NCI-H2196 treated with DMSO at 0.1 percent for 48 hours (cell line): ENCODE measurements around the gene GPC4.

Experiments
- DNase-seq: peaks from one replicate; lab custom pipeline; 2025; ENCODE audit not compliant: unreplicated experiment; lab: John Stamatoyannopoulos, UW

Gene GPC4

DNA sequence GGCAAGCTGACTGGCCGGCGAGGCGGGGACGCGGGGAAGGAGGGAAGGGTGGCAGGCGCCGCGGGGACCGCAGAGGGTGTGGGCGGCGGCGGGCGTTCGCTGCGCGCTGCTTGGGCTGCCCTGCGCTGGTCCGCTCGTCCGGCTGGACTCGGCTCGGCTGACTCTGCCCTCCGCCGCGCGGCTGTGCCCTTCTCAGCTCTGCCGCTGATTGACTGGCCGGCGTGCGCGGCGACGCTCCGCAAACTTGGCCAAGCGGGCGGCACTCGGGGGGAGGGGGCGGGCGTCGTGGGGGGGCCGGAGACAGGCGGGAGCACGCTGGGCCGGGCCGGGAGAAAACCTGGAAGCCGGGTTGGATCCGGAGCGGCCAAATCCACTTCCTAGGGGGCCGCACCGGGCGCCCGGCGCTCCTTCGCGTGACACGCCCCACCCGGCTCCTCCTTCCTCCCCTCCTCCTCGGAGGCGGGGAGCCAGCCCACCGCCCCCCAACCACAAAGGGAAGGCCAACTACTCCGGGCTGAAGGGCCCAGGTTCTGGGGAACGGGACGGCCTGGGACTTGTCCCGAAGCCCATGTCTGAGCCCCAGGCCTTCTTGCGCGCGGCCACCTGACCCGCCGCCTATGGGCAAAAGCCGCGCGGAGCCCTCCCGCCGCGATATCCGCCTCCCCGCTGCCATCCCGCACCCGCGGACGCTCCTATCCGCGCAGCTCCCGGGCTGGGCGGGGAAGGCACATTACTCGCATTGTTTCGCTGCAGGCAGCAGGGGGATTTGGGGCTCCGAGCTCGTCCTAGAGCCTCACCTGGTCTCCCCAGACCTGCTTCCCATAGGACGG lies at the start of gene GPC4:
GPC4 (minus strand) TSS at position 214 of the 830 bp plus-strand sequence. CDS start 524 bp downstream, outside the sequence.
- DNase-seq, result peak; percentile 48

DNA sequence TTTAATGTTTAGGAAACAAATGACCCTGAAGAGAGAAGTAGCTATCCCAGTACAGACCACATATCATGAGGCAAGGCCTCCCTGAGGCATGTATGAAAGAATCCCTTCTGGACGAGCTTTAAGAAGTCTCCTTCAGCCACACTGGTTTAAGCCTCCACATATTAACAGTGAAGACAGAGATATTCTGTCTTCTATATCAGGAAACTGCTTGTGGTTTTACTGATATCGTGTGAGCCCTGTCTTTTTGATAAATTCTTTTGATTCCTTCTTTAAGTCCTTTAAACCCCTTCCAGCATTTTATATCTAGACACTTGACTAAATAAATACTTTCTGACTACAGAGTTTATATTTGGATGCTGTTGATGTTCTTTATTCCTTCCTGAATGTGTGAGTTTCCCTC lies 45.9 kb upstream of the GPC4 start:
- no peak for DNase-seq

DNA sequence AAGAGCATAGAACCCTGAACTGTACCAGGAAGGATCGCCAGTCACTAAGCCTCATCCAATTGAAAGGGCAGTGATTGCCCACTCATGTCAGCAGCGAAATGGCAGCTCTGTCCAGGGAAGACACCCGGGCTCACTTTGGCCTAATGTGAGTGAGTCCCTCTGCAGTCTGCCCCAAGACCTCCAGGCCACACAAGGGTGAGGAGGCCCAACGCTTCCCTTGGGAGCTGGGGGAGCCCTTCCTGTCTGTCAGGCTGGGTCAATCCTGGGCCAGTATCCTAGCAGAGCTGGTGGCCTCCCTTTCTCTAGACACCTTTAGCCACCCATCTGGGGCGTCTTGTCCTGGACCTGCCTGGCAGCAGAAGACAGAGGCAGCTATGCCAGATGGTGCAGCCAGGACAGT lies 39.6 kb upstream of the GPC4 start:
- no peak for DNase-seq

DNA sequence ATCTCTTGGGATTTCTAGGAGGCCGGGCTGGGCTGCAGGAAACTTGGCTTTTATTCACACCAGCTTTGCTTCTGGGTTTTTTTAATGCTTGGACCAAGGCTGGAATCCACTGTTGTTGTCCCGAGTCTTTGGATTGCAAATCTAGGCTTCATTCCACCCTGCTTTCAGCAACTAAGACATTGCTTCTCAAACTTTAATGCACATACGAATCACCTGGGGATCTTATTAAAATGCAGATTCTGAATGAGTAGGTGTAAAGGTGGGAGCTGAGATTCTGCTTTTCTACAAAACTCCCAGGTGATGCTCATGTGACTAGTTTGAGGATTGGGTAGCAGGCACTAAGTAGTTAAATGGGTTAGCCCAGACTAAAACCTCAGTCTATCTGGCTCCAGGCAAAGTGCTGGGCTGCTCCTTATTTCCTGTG lies 39.2 kb upstream of the GPC4 start:
- no peak for DNase-seq

DNA sequence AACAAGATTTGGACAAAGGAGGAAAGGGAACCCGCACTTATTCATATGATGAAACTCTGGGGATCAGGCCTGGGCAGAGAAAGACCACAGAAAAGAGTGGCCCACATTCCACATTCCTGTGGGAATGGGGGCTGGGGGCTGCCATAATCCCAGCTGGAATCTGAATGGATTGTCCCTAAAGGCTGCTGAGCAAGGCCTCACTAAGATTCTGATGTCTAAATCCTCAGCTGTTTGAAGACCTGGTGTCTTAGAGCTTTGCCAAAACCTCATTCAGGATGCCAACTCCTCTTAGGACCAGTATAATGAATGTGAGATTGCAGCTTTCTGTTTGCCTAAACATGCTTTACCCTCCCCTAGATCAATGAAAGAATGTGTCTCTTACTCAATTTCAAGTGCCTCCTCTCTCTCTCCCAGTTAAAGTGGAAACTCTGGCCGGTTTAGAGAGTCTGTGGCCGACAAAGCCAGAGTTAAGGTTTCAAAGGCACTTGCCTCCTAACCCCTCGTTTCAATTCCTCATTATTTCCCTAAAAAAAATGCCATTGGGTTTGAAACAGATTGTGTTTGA lies 33.3 kb upstream of the GPC4 start:
- no peak for DNase-seq

DNA sequence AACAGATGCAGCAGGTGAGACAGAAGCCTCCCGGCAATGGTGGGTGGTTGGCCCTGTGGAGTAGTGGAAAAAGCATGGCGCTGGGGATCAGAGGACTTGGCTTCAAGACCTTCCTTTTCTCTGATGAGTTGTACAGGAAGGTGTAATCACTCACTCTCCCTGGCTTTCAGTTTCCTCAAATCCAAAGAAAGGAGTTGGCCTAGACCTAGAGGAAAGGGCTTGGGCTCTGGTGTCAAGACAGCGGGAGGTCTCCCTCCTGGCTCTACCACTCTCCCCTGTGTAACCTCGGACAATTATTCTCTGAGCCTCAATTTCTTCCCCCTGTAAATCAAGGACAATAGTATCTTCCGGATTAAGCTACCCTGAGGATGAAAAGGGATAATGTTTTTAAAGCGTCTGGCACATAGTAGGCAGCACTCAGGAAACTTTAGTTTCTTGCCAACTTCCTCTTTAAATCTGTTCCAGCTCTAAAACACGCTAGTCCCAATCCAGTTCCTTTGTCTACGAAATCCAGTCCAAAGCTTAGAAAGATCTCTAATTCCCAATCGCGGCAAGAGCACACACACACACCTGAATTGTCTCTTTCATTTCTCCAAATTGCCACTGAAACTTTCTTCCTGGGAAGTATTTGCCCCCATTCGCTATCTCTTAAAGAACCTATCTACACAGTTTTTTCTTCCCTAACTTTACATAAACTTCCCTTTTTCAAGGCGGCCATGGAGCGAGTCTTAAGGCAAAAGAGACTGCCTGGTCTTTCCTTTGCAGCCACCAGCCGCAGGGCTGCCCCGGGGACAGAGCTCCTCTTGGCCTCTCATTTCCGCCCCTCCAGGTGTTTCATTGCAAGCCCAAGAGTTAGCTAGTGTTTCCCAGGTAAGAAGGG lies 29.9 kb upstream of the GPC4 start:
- peak; percentile 31 for DNase-seq

DNA sequence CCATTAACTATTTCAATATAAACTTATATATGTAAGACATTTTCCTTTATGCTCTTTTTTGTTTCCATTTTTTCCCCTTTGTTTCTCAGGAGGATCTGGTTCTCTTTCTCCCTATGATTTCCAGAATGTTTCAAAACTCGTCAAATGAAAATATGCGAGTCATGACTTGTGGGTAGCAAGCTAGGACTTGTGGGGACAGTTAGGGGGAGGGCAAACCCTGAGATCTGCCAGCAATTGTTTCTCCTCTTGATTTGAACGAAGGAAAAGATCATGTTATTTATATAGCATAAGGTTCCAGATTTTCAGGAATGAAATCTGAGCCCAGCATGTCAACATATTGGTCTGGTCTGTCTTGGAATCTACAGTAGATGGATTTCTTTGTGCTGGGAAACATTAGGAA lies 28.9 kb upstream of the GPC4 start:
- no peak for DNase-seq

DNA sequence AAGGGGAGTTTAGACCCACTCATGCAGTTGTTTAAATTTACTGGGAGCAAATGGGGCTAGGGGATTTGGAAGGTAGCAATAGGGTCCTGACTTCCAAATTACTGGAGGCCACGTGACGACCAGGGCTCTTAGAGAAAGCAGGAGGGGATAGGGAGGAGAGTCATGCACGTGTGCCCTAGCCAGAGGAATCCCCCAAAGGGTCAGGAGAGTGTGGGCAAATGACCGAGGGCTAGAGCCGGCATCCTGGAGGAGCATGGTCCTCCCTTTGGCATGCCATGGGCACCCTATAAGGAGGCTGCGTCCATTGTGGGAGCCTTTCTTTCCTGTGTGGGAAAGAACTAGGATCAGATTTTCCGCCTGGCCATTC lies 25.5 kb upstream of the GPC4 start:
- no peak for DNase-seq

DNA sequence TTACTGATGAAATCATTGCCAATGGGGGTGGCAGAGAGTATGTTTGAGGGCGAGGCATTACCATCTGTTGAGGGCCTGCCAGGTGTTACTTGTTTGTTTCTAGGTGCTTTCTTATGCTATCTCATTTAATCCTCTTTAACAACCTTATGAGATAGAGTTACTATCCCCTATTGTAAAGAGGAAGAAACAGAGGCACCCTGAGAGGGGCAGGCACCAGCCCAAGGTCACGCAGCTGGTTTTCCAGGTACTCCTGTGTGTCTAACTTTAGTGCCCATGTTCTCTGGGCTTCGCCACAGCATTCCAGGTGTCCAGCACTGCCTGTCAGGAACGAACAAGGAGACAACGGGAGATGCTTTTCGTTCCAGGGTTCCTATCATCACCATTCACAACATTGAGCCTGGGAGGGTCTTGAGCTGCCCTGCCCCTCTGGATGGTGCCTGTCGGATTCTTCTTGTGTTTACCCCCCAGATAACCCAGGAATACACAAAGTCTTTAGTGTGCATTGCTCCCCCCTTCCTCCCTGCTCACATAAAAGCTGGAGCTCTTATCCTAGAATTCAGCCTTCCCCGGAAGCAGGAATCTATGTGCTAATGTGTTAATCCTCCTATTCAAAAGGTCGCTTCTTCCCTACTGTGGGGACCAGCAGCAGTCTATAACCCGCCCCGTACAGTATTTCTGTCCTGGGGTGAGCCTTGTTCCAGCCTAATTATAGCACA lies 24.9 kb upstream of the GPC4 start:
- no peak for DNase-seq

DNA sequence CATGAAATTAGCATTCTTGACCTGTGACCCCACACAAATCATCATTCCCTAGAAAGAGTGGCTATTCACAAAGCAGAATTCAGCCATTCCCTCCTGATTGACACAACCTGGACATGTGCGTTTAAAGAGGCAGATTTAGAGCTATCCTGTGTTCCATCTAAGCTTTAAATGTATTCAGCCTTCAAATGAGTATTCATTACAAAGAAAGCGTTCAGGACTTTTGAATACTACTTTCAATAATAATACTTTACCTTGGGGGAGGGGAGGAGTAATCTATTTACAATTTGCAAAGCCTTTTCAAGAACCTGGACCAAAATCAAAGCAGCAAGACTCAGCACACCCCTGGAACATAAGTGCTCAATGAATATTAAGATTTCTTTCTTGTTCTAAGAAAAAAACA lies 22.5 kb upstream of the GPC4 start:
- DNase-seq, result no peak

DNA sequence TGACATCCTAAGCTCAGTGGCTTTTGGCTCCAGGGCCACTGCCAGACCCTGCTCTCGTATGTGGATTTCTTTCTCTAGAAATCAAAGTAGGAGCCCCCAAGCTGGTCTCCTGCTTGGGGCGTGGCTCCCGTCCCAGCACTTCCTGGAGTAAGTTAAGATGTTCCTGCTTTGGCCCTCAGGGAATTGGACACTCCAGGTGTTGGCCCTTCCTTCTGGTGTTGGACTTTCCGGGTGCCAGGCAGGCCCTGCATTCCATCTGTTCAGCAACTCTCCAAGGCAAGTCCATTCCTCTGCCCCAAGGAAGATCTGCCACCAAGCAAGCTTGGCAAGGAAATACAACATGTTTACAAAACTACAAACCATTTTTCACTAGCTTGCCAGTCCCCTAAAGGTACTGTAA lies 22.1 kb upstream of the GPC4 start:
- no peak for DNase-seq

DNA sequence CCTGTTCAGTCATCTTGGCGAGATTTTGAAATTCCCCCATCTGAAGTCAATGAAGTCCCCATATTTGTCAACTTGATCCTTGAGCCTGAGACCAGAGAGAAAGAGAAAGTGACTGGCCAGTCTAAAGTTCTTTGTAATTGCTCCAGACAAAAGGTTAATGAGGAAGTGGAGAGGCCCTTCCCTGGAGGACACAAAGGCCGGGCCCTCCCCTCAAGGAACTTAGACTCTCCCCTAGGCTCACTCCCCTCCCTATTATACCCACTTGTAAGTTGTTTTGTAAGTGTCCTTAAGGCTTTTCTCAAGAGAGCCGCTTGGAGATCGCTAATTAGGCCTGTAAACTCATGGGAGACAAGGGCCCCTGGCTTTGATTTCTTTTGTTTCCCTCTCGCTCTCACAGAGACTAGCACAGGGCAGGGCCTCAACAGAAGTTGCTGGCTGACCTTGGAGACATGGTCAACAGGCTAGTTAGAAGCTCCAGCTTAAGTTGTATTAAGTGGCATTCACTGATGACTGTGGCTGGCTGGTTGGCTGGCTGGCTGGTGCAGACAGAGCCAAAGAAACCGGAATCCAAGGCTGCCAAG lies 20.3 kb upstream of the GPC4 start:
- no peak for DNase-seq

DNA sequence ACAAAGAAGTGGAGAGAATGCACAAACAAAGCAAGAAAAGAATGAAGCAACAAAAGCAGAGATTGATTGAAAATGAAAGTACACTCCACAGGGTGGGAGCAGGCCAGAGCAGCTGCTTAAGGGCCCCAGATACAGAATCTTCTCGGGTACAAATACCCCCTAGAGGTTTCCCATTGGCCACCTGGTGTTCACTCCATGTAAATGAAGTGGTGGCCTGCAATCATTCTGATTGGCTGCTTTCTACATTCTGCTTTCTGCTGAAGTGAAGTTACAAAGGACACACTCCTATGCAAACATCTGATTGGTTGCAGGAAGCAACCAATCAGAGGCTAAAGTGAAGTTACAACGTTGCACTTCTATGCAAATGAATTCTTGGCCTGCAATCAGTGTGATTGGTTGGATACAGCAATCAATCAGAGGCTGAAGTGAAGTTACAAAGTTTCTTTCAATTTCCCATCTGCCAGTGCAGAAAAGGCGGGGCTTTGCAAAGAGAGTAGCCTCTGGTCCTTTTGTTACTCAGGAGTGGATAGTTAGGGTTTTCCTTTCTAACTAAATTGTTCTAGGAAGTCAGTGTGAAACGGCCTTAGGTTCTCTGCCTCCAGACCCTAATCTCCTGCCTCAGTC lies 19.0 kb upstream of the GPC4 start:
- no peak for DNase-seq

DNA sequence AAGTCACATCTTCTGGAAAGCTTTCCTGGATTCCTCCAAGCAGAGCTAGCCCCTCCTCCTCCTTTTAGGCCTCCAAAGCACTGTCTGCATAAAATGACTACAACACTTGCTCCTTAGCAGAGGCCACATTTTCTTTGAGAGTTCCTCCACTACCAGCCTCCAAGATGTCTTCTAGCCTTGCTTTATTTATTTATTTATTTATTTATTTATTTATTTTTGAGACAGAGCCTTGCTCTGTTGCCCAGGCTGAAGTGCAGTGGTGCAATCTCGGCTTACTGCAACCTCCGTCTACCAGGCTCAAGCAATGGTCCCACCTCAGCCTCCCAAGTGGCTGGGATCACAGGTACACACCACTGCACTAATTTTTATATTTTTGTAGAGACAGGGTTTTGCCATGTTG lies 4.6 kb upstream of the GPC4 start:
- no peak for DNase-seq

DNA sequence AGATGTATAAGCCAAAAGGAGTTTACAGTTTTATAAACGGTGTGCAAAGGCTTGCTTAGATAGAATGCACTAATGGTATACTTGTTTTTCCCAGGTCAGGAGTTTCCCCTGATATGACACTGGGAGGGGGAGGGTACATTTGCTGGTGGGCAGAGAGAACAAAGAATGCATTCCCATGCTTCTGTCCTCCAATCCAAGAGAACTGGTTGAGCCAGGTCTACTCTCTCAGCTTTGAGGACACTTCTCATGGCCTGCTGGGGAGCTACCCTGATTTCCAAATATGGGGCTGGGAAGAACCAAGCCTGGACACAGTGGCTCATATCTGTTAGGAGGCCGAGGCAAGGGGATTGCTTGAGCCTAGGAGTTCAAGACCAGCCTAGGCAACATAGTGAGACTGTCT lies 3.3 kb upstream of the GPC4 start:
- DNase-seq, result no peak

DNA sequence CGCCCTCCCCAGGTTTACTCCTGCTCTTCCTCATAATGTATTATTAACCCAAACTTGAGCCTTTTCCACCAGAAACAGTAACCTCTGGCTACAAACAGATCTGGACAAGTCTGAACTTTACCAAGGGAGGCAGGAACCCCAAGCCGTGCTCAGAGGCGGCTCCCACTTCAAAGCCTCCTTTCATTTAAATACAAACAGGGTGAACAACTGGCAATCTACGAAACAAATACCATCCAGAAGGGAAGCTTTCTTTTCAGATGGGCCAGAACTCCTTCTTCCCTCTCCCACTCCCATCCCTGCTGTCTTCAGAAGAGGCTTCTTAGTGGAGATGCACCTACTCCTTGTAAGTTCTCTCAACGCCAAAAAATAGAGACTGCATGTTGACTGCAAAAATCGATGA lies 2.1 kb upstream of the GPC4 start:
- no peak for DNase-seq

DNA sequence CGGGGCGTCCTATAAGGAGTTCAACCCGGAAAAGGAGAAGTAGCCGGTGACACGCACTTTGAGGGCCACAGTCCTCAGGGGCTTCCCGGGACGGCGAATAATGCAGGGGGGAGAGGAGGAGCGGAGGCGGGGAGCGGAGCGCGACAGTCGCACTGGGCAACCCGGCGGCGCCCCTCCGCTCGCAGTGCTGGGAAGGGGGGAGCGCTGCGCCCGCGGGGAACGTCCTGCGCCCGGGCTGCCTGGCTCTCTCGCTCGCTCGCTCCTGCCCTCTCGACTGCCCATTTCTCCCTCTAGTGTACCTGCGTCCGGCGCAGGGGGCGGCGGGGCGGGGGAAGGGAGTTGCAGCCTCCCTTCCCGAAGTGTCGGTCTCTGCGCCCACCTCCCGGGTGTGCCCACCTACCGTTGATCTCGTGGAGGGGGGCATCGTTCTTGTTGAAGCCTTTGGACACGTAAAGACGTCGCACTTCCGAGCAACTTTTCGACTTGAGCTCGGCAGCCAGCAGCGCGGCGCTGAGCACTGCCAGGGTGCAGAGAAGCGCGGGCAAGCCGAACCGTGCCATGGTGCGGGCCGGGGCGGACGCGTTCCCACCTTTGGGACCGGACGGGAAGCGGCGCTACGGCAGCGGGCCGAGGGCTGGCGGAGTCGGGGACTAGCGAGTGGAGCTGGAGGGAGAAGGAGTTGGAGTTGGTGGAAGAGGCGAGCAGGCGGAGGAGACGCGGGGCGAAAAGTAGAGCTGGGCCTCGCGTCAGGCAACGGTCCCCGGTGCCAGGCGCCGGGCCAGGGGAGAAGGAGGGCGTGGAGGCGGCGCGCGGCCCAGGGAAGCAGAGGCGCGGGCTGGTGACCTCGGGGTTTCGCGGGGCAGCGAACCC lies 648 bp downstream of the GPC4 start:
- DNase-seq, result no peak

DNA sequence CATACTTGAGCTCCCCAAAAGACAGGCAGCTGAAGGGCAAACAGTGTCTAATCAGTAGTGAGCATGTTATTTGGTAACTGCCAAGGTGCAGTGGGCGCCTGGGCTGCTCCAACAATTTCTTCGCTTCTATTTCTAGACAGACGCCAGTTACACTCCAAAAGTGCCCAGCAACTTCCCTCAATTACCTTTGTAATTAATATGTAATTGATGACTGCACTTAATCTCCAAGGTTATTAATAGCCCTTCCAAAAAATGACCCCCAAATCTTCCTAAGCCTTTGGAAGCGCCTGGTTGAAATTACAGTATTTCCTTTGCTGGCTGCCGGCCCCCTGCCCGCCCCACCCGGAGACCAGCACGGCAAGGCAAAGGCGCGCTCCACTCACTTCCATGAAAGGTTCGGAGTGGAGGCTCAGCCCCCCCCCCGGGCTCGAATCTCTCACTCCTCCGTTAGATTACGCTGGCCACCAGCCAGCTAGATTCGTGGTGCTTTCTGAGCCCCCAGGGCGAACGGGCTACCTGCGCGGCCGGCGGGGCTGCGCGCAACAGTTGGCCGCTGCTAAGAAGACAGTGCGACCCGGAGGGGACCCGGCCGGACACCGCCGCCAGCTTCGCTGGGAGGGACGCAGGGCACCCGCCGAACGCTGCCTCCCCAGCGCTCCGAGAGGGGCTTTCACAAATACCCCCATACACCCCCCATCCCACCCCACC lies 1.9 kb downstream of the GPC4 start:
- DNase-seq, result no peak

DNA sequence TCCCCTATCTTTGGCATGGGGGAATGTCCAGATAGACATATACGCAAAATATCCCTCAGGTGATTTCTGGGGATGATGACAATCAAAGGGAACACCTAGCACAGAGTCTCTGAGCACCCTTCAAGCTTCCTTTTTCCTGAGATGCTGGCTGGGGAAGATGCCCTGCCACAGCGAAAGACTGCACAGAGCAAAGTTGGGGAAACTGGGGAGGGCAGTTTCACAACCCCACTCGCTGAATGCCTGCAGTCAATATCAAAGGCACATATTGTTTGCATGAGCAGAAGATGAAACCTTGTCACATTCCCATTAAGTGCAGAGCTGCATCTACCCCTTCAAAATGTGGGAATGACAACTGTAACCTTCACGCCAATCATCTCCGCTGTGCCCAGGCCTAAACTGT lies 2.6 kb downstream of the GPC4 start:
- no peak for DNase-seq
